Esophagus mucosa (tissue), 1 donor: ENCODE measurements around the gene QRFP. TPM values are rescaled to one million over a fixed set of nuclear protein-coding genes. Genes with fewer than 3 reads are reported as not detected.

Source experiments
- ATAC-seq: fragments of 200-7000 bp; cut with Tn5 transposase; one replicate; pipeline ENCODE4 v1.9.1; 2020
- total RNA-seq: library from RNA; stranded (reverse); gene quantifications from one replicate; pipeline ENCODE4 v1.2.4, GENCODE V29; 2023
- donor health status: DM: yes; HTN: yes; CAD: no.

The QRFP gene
- total RNA-seq, 1 donor from 2014 or later: not detected

- ATAC-seq: no peak
These were observed 5.5 kb downstream of the QRFP start for GRCh38 chr9:130890870-130891687.

DNA sequence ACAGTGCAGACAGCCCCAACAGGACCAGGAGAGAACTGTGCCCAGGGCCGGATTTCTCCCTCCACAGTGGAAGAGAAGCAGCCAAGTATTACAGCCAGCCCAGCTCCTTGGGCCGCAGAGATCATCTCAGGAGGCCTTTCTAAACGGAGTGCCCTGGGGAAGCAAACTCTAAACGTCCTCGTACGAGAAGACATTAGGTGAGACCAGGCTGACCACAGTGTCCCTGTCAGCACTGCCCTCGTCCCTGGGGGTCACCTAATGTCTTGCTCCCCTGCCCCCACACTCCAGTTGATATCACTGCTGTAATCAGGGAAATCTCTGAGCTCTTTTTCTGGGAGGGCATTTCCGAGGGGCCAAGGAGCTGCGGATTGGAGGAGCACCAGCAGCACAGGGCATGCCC, 6.5 kb downstream of the QRFP start:
- ATAC-seq: no peak

- no peak for ATAC-seq
These were observed 8.3 kb downstream of the QRFP start for GRCh38 chr9:130888146-130888885.

- ATAC-seq: no peak
These were observed 9.0 kb downstream of the QRFP start for GRCh38 chr9:130887494-130888144.

DNA sequence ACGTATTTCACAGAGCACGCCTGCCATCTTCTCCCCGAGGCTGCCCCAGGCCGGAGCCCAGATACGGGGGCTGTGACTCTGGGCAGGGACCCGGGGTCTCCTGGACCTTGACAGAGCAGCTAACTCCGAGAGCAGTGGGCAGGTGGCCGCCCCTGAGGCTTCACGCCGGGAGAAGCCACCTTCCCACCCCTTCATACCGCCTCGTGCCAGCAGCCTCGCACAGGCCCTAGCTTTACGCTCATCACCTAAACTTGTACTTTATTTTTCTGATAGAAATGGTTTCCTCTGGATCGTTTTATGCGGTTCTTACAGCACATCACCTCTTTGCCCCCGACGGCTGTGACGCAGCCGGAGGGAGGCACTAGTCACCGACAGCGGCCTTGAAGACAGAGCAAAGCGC, 9.6 kb downstream of the QRFP start:
- ATAC-seq: no peak

- peak; percentile 72 for ATAC-seq
These were observed 10.9 kb downstream of the QRFP start for GRCh38 chr9:130885484-130886375.

- ATAC-seq: no peak
These were observed 11.8 kb downstream of the QRFP start for GRCh38 chr9:130884542-130885483.

GRCh38 chr9:130884111-130884531, 12.5 kb downstream of the QRFP start:
- no peak for ATAC-seq

- ATAC-seq: no peak
These were observed 13.1 kb downstream of the QRFP start for GRCh38 chr9:130883479-130883878.

DNA sequence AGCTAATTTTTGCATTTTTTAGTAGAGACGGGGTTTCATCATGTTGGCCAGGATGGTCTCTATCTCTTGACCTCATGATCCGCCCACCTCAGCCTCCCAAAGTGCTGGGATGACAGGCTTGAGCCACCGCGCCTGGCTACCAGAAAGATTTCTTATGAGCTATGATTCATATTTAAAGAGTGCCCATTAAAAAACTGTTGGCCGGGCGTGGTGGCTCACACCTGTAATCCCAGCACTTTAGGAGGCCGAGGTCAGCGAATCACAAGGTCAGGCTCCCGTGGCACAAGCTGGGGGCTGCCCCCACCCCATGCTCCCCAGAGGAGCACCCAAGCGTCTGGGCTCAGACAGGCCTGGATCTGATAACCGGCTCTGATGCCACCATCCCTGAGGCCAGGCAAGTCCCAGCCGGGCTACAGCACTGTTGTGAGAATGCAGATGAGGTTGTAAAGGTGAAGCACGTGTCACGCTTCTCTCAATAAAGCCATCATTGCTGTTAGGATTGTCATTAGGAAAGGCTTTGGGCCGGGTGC, 13.9 kb downstream of the QRFP start:
- ATAC-seq: no peak

DNA sequence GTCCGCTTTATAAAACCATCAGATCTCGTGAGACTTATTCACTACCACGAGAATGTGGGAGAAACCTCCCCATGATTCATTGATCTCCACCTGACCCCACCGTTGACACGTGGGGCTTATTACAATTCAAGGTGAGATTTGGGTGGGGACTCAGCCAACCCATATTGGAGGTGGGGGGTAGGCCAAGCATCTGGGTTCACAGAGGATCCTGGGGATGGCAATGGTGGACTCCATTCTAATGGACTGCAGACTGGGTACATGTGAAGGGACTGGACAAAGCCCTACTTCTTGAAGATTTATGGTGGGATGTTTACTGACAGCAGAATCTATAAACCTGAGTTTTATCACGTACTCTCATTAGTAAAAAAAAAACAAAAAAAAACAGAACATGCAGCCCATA, 15.1 kb downstream of the QRFP start:
- ATAC-seq: no peak

DNA sequence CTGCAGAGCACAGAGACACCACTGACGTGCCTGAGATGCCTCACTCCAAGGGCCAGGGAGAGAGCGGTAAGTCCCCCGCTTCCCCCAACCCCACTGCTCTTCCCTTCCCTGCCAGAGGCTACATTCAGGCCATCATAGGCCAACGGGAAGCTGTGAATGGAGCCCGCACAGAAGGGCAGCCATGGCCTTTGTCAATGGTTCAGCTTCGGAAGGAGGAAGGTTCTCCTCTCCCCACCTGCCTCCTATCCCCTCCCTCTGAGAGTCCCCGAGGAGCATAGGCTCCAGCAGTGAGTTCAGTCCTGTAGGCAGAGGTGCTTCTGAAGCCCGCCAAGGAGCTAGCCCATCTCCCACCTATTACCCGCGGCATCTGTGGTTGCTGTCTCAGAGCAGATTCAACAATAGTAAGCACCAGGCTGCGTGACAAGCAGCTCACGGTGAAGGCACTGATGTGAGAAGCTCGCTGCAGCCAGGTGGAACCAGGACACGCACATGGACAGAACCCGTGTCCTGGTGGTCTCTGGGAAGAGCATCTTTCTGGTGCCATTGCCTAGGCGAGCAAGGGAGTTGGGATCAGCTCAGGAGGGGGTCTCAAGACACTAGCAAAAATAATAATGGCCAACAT, 15.9 kb downstream of the QRFP start:
- ATAC-seq: no peak

- no peak for ATAC-seq
These were observed 16.7 kb downstream of the QRFP start for GRCh38 chr9:130879863-130880411.

DNA sequence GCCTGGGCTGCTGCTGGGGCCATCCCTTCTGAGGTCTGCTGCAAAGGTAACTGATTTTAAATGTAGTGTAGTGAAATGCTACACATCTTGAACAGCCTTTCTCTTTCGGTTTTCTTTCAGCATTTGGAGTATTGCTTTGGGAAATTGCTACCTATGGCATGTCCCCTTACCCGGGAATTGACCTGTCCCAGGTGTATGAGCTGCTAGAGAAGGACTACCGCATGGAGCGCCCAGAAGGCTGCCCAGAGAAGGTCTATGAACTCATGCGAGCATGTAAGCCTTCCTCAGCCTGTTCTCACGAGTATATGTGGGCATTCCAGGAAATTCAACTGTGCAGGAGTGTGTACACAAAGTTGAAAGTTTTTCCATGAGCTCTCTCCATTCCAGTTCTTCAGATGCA, 18.3 kb downstream of the QRFP start:
- no peak for ATAC-seq

GRCh38 chr9:130877300-130877699, 19.3 kb downstream of the QRFP start:
- no peak for ATAC-seq

DNA sequence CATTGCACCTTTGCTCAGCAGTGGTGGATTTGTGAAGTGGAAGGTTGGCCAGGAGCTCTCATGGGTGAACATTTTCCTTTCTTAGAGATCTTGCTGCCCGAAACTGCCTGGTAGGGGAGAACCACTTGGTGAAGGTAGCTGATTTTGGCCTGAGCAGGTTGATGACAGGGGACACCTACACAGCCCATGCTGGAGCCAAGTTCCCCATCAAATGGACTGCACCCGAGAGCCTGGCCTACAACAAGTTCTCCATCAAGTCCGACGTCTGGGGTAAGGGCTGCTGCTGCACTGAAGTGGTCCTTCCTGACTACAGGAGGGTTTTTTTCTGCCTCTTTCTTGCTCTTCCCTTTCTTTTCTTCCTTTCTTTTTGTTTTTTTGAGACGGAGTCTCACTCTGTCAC, 21.8 kb downstream of the QRFP start:
- no peak for ATAC-seq

- no peak for ATAC-seq
These were observed 22.6 kb downstream of the QRFP start for GRCh38 chr9:130873966-130874365.

GRCh38 chr9:130872912-130873503, 23.6 kb downstream of the QRFP start:
- ATAC-seq: no peak

DNA sequence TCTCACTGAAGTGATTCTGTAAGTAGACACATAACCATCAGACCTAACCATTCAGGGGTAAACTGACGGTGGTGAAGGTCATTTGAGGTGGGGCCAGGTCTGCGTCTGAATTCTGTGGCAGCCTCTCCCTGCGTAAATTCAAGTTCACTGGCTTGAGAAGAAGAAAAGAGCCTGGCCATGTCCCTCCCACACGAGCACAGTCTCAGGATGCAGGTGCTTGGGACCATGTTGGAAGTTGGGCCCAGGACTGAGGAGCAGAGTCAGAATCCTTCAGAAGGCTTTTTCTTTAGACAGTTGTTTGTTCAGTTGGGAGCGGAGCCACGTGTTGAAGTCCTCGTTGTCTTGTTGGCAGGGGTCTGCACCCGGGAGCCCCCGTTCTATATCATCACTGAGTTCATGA, 24.1 kb downstream of the QRFP start:
- ATAC-seq: no peak

GRCh38 chr9:130872093-130872492, 24.5 kb downstream of the QRFP start:
- no peak for ATAC-seq
